HG02938 (cell line): Measurements from ENCODE around the gene INCA1.

Experiments used
- ATAC-seq: cut with Tn5 transposase; IDR thresholded peaks from one replicate; pipeline ENCODE4 v1.9.1; 2021; ENCODE audit warnings: mild to moderate bottlenecking, moderate library complexity; ENCODE audit not compliant: unreplicated experiment

The INCA1 gene

GRCh38 chr17:4938688-4939545 is 58.4 kb downstream of the INCA1 start:
- no peak for ATAC-seq
